HL-60 (cell line): ENCODE measurements around the gene ZNF22.

Source experiments
- CTCF ChIP-seq: IDR thresholded peaks from one replicate; pipeline ENCODE4 v1.5.1; 2011; ENCODE audit warnings: low read length, control low read depth, inconsistent platforms; ENCODE audit not compliant: insufficient read depth
- GABPA ChIP-seq: IDR thresholded peaks from 2 replicates; pipeline ENCODE4 v1.6.1; 2012; ENCODE audit warnings: low read depth
- POLR2AphosphoS5 ChIP-seq: IDR thresholded peaks from 2 replicates; pipeline ENCODE4 v1.6.1; 2012; ENCODE audit warnings: low read depth
- REST ChIP-seq: IDR thresholded peaks from 2 replicates; pipeline ENCODE4 v1.6.1; 2012; ENCODE audit warnings: low read depth; ENCODE audit not compliant: insufficient replicate concordance
- SPI1 ChIP-seq: IDR thresholded peaks from 2 replicates; pipeline ENCODE4 v1.6.1; 2012; ENCODE audit warnings: low read depth, mild to moderate bottlenecking, borderline replicate concordance

- TF ChIP-seq CTCF (no peak), POLR2AphosphoS5 (no peak), REST (no peak), GABPA (no peak), SPI1 (no peak)
These were observed 18.2 kb upstream of the ZNF22 start for GRCh38 chr10:44982496-44982895.
